DOHH2 (cell line): ENCODE measurements around the gene PC.

Experiments used
- EZH2phosphoT487 ChIP-seq: fragments of 200-600 bp; sonication (generic); IDR thresholded peaks from 2 replicates; pipeline ENCODE4 v1.6.1; 2017; ENCODE audit warnings: borderline replicate concordance, mild to moderate bottlenecking, antibody characterized with exemption, low read length, moderate library complexity, mixed read lengths
- TF ChIP-seq, protein P1 (sequence below): fragments of 200-600 bp; sonication (generic); IDR thresholded peaks from one replicate; pipeline ENCODE4 v1.5.1; 2014; ENCODE audit warnings: antibody characterized with exemption, mild to moderate bottlenecking, low read depth, low read length; ENCODE audit not compliant: poor library complexity, severe bottlenecking

- TF ChIP-seq, protein P1, sequence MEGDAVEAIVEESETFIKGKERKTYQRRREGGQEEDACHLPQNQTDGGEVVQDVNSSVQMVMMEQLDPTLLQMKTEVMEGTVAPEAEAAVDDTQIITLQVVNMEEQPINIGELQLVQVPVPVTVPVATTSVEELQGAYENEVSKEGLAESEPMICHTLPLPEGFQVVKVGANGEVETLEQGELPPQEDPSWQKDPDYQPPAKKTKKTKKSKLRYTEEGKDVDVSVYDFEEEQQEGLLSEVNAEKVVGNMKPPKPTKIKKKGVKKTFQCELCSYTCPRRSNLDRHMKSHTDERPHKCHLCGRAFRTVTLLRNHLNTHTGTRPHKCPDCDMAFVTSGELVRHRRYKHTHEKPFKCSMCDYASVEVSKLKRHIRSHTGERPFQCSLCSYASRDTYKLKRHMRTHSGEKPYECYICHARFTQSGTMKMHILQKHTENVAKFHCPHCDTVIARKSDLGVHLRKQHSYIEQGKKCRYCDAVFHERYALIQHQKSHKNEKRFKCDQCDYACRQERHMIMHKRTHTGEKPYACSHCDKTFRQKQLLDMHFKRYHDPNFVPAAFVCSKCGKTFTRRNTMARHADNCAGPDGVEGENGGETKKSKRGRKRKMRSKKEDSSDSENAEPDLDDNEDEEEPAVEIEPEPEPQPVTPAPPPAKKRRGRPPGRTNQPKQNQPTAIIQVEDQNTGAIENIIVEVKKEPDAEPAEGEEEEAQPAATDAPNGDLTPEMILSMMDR, result no peak
- TF ChIP-seq EZH2phosphoT487, result no peak
Observed at GRCh38 chr11:66915866-66916265, 42.3 kb downstream of the PC start.
